Suppressor macrophage (primary cell): Measurements from ENCODE around the gene IBA57.

Experiments used
- DNase-seq, 4 experiments: peaks; one replicate each; pipeline ENCODE4 v3.0.0-alpha.2; 2020 to 2022

The IBA57 gene

DNA sequence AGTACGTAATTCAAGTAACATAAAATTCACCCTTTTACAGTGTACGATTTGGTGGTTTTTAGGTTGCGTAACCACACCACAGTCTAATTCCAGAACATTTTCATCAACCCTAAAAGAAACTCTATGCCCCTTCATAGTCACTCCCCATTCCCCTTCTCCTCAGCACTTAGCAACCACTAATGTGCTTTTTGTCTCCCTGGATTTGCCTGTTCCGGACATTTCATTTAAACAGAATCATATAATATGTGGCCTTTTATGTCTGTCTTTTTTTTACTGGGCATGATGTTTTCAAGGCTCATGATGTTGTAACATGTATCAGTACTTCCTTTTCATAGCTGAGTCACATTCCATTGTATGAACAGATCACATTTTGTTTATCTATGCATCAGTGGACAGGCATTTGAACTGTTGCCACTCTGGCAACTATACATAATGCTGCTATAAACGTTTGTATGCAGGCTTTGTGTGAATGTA lies 63.0 kb downstream of the IBA57 start:
- peak in 2 of 4 experiments; percentile 19 to 59 for DNase-seq

DNA sequence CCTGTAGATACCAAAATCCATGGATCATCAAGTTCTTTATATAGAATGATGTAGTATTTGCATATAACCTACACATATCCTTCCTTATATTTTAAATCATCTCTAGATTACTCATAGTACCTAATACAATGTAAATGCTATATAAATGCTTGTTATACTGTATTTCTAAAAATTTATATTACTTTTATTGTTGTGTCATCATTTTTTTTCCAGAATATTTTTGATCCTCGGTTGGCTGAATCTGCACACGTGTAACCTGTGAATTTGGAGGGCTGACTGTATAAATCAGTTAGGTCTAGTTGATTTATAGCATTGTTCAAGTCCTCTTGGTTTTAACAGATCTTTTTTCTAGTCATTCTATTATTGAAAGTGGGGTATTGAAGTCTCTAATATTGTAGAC lies 65.6 kb downstream of the IBA57 start:
- no peak for DNase-seq
